K562 (cell line): ENCODE results near the gene PRR14. TPM values are rescaled to one million over a fixed set of nuclear protein-coding genes. Genes with fewer than 3 reads are reported as not detected.

ENCODE experiments used
- ATF6 ChIP-seq: sonication (generic); formaldehyde crosslinking; IDR thresholded peaks from 2 replicates; pipeline ENCODE4 v1.4.0; 2020; ENCODE audit warnings: mild to moderate bottlenecking, missing genetic modification reagents
- BCL6 ChIP-seq: fragments of 250-450 bp; sonication (Bioruptor Pico); IDR thresholded peaks from 2 replicates; pipeline ENCODE4 v1.4.0; 2020
- DMBX1 ChIP-seq: fragments of 250-450 bp; sonication (Bioruptor Pico); IDR thresholded peaks from 2 replicates; pipeline ENCODE4 v1.8.0; 2022; ENCODE audit warnings: inconsistent platforms, mild to moderate bottlenecking, moderate library complexity, borderline replicate concordance
- GATAD2B ChIP-seq: fragments of 450-650 bp; IDR thresholded peaks from 2 replicates; pipeline ENCODE4 v1.6.1; 2017; ENCODE audit warnings: mild to moderate bottlenecking, borderline replicate concordance
- GTF2E2 ChIP-seq: fragments of 200-800 bp; sonication (Bioruptor generic); IDR thresholded peaks from 2 replicates; pipeline ENCODE4 v1.6.1; 2016; ENCODE audit warnings: missing genetic modification characterization, missing compliant biosample characterization
- KLF10 ChIP-seq: fragments of 250-450 bp; sonication (Bioruptor Pico); IDR thresholded peaks from 2 replicates; pipeline ENCODE4 v1.6.1; 2021; ENCODE audit warnings: matching md5 sums
- NR2C2 ChIP-seq, 2 experiments: fragments of 200-800 bp in 1 of 2; sonication (Bioruptor generic) in 1 of 2; sonication (generic) in 1 of 2; formaldehyde crosslinking in 1 of 2; IDR thresholded peaks; 2 replicates each; pipeline versions ENCODE4 v1.6.1 to v1.8.0; 2016 to 2022; ENCODE audit warnings: mild to moderate bottlenecking in 1 of 2, missing compliant biosample characterization in 1 of 2, missing genetic modification characterization in 1 of 2, missing genetic modification reagents in 1 of 2
- RBM22 ChIP-seq: fragments of 200-400 bp; formaldehyde crosslinking; IDR thresholded peaks from 2 replicates; pipeline ENCODE4 v1.6.1; 2018; ENCODE audit warnings: low read length, low read depth; ENCODE audit not compliant: poor library complexity, severe bottlenecking
- SNAPC5 ChIP-seq: fragments of 250-450 bp; sonication (Bioruptor Pico); IDR thresholded peaks from 2 replicates; pipeline ENCODE4 v1.8.0; 2021; ENCODE audit warnings: moderate library complexity, mild to moderate bottlenecking, inconsistent platforms
- TCF15 ChIP-seq: fragments of 250-450 bp; sonication (Bioruptor Pico); IDR thresholded peaks from 2 replicates; pipeline ENCODE4 v1.8.0; 2022; ENCODE audit warnings: moderate library complexity, mild to moderate bottlenecking, inconsistent platforms
- UBTF ChIP-seq, 2 experiments: IDR thresholded peaks; 2 replicates each; pipeline ENCODE4 v1.6.1; 2012; ENCODE audit warnings: improper control_type of control experiment in 2 of 2, low read depth in 2 of 2, low read length in 2 of 2, borderline replicate concordance in 1 of 2
- VEZF1 ChIP-seq: fragments of 200-800 bp; sonication (Bioruptor generic); IDR thresholded peaks from 2 replicates; pipeline ENCODE4 v1.6.1; 2017; ENCODE audit warnings: missing genetic modification characterization, missing compliant biosample characterization
- ZBTB49 ChIP-seq: sonication (generic); formaldehyde crosslinking; IDR thresholded peaks from 2 replicates; pipeline ENCODE4 v1.8.0; 2022; ENCODE audit warnings: missing genetic modification reagents, mild to moderate bottlenecking, borderline replicate concordance
- ZNF347 ChIP-seq: fragments of 450-650 bp; formaldehyde crosslinking; IDR thresholded peaks from 2 replicates; pipeline ENCODE4 v1.4.0; 2020; ENCODE audit warnings: low read depth, mild to moderate bottlenecking, moderate library complexity
- ZSCAN32 ChIP-seq: fragments of 450-650 bp; formaldehyde crosslinking; IDR thresholded peaks from 2 replicates; pipeline ENCODE4 v1.4.0; 2020; ENCODE audit warnings: mild to moderate bottlenecking, moderate library complexity
- polyA plus RNA-seq, 8 experiments: library from polyadenylated mRNA; depleted of rRNA in 4 of 8; stranded (reverse) in 5 of 8; unstranded in 3 of 8; fragments of >200 nt; fragmentation: Nextera tagmentation in 2 of 8; fragmentation: Illumina TruSeq in 1 of 8; extraction: Ambion mirVana in 2 of 8; extraction: Trizol in 1 of 8; gene quantifications; 2 replicates each; pipeline versions ENCODE4 v1.2.1 to v1.2.3, GENCODE V29; 2011 to 2014; ENCODE audit warnings: inconsistent platforms in 1 of 8, missing spikeins in 1 of 8
- total RNA-seq, 7 experiments: library from RNA; depleted of rRNA in 6 of 7; stranded (reverse); fragments of >200 nt in 6 of 7; fragmentation: Illumina TruSeq in 2 of 7; extraction: Trizol in 2 of 7; gene quantifications; 2 replicates each; pipeline versions ENCODE4 v1.2.1 to v1.2.3, GENCODE V29; 2011 to 2021; ENCODE audit warnings: low replicate concordance in 1 of 7

The PRR14 gene
- total and polyA plus RNA-seq, 9 of the 15 experiments (the other 6 are each of a cell fraction or from before 2014, with no cell fraction given): 2.2 to 63.1 (median 11.5) TPM

GRCh38 chr16:30609926-30610839 is 40.6 kb upstream of the PRR14 start, which contains the start of gene ZNF689 (continued):
- no peak for TF ChIP-seq ZBTB49 (CRISPR knock-in tag)
- TF ChIP-seq RBM22: peak; percentile 80
- no peak for TF ChIP-seq ZSCAN32 (CRISPR knock-in tag)
- peak; percentile 82 for TF ChIP-seq GTF2E2
- TF ChIP-seq KLF10 (CRISPR knock-in tag): no peak
- TF ChIP-seq ZNF347 (CRISPR knock-in tag): no peak
- peak; percentile 60; the same call in 1 of the 2 replicates for TF ChIP-seq NR2C2 (CRISPR knock-in tag; IDR thresholded peaks at IDR 0.05)
- peak; percentile 93 for TF ChIP-seq NR2C2 (tag; IDR thresholded peaks at IDR 0.05)
- TF ChIP-seq DMBX1 (CRISPR knock-in tag): peak; percentile 71; the same call in 1 of the 2 replicates
- TF ChIP-seq VEZF1: no peak; the same call in 1 of the 2 replicates
- TF ChIP-seq SNAPC5: no peak
- no peak; the same call in 1 of the 2 replicates for TF ChIP-seq GATAD2B
- TF ChIP-seq ATF6 (CRISPR knock-in tag): peak; percentile 93
- no peak for TF ChIP-seq BCL6
- TF ChIP-seq TCF15: no peak
- peak in 1 of 2 experiments; percentile 64; a peak in 1 of 4 replicates for TF ChIP-seq UBTF (IDR thresholded peaks at IDR 0.05; ENCODE audit: borderline replicate concordance in 1 of 2, low read depth in 2 of 2, low read length in 2 of 2)
